Measurements from ENCODE around the gene SLC22A16. TPM values are rescaled to one million over a fixed set of nuclear protein-coding genes. Genes with fewer than 3 reads are reported as not detected.

Gene SLC22A16
- total and polyA plus RNA-seq, 2 donors from 2014 or later, result 0.79 TPM; not detected in 1

GRCh38 chr6:110492584-110492983, 16.2 kb upstream of the SLC22A16 start:
- no peak for FAIRE-seq
- intact Hi-C loops (cut with DNase I), result no loop called here
- Histone ChIP-seq H3K9ac (ENCODE audit: low read length in 3 of 3) (no peak overlapping the region), H3K4me3 (ENCODE audit: low read length in 3 of 3) (no peak overlapping the region), H3K27ac (ENCODE audit: low read depth in 2 of 2, low read length in 2 of 2) (no peak overlapping the region), H3K27me3 (ENCODE audit: control insufficient read depth, insufficient read depth, low read length) (no peaks in the 10 kb centered on the region), H3K9me3 (ENCODE audit: control insufficient read depth in 2 of 3, insufficient read depth in 1 of 3, low read length in 3 of 3) (no peaks in the 10 kb centered on the region), H3K36me3 (ENCODE audit: control insufficient read depth in 2 of 3, insufficient read depth in 3 of 3, low read length in 3 of 3) (no peaks in the 10 kb centered on the region), H3K4me1 (ENCODE audit: control insufficient read depth in 2 of 3, insufficient read depth in 2 of 3, low read depth in 1 of 3, low read length in 3 of 3) (peaks cover 0 to 10% (median 4%) of the 10 kb centered on the region in 3 donors)
- no peak for DNase-seq
- no peak for TF ChIP-seq CTCF (IDR thresholded peaks at IDR 0.05; ENCODE audit: borderline replicate concordance, extremely low read depth, insufficient read depth)

DNA sequence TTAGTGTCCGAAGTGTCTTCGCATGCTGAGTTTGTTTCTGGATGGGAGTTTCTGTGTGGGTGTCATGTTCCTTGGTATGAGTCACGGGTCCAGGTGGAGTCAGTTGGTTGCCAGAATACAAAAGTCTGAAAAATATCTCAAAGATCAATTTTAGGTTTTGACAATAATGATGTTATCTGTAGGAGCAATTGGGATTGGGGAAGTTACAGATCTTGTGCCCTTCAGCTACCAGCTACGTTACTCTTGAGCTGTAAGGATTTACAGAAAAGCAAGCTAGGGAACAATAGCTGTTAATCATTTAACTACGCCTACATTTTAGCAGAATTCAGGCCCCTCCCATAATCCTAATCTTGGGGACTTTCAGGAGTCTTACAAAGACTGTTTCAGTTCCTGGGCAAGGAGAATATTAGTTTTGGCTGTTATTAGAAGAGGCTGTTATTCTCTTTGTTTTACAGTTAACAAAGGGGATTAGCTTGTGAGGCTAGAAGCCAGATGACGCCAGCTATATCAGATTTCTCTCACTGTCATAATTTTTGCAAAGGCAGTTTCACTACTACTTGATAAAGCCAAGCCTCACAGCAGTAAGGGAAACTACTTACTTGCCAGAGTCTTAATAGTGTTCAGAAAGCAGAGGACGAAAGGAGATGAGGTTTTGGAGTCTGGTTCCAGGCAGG, 15.4 kb upstream of the SLC22A16 start:
- H3K4me3 ChIP-seq (ENCODE audit: low read length in 3 of 3), result peak overlapping the region in 2 of 3 donors; percentile 5 to 37
- DNase-seq, result peak in 3 of 5 donors; percentile 44 to 90 (median 90)
- H3K27me3 ChIP-seq (ENCODE audit: control insufficient read depth, insufficient read depth, low read length), result no peaks in the 10 kb centered on the region
- no peaks in the 10 kb centered on the region for H3K9me3 ChIP-seq (ENCODE audit: control insufficient read depth in 2 of 3, insufficient read depth in 1 of 3, low read length in 3 of 3)
- intact Hi-C loops (cut with DNase I), result no loop called here
- no peak for TF ChIP-seq CTCF (IDR thresholded peaks at IDR 0.05; ENCODE audit: borderline replicate concordance, extremely low read depth, insufficient read depth)
- H3K27ac ChIP-seq (ENCODE audit: low read depth in 2 of 2, low read length in 2 of 2), result no peak overlapping the region
- FAIRE-seq, result no peak
- H3K36me3 ChIP-seq (ENCODE audit: control insufficient read depth in 2 of 3, insufficient read depth in 3 of 3, low read length in 3 of 3), result no peaks in the 10 kb centered on the region
- H3K4me1 ChIP-seq (ENCODE audit: control insufficient read depth in 2 of 3, insufficient read depth in 2 of 3, low read depth in 1 of 3, low read length in 3 of 3), result peaks cover 0 to 10% (median 4%) of the 10 kb centered on the region in 3 donors
- H3K9ac ChIP-seq (ENCODE audit: low read length in 3 of 3), result peak overlapping the region in 1 of 3 donors; percentile 8

- FAIRE-seq (no peak), DNase-seq (no peak)
- Histone ChIP-seq H3K27me3 (ENCODE audit: control insufficient read depth, insufficient read depth, low read length) (no peaks in the 10 kb centered on the region), H3K36me3 (ENCODE audit: control insufficient read depth in 2 of 3, insufficient read depth in 3 of 3, low read length in 3 of 3) (no peaks in the 10 kb centered on the region), H3K4me1 (ENCODE audit: control insufficient read depth in 2 of 3, insufficient read depth in 2 of 3, low read depth in 1 of 3, low read length in 3 of 3) (peaks cover 0 to 10% (median 4%) of the 10 kb centered on the region in 3 donors), H3K4me3 (ENCODE audit: low read length in 3 of 3) (no peak overlapping the region), H3K9me3 (ENCODE audit: control insufficient read depth in 2 of 3, insufficient read depth in 1 of 3, low read length in 3 of 3) (no peaks in the 10 kb centered on the region), H3K27ac (ENCODE audit: low read depth in 2 of 2, low read length in 2 of 2) (no peak overlapping the region), H3K9ac (ENCODE audit: low read length in 3 of 3) (no peak overlapping the region)
- intact Hi-C loops (cut with DNase I), result no loop called here
- TF ChIP-seq CTCF (IDR thresholded peaks at IDR 0.05; ENCODE audit: borderline replicate concordance, extremely low read depth, insufficient read depth), result no peak
Measured at GRCh38 chr6:110491299-110491643, 14.9 kb upstream of the SLC22A16 start.

Data from kidney (tissue), 14 donors.